Vagina (tissue), 2 donors: ENCODE data around the gene HERC2. TPM values are rescaled to one million over a fixed set of nuclear protein-coding genes. Genes with fewer than 3 reads are reported as not detected.
"Not testable (repeated sequence)": the region's sequence is repeated elsewhere in the genome, so short reads cannot be mapped to it uniquely, and the experiment has no call there.

Experiments
- DNase-seq, 2 donors: peaks; one replicate each; pipeline ENCODE4 v3.0.0-alpha.2; 2017; ENCODE audit errors: extremely low spot score in 2 of 2
- H3K27ac ChIP-seq: fragments of 200-600 bp; sonication (generic); one replicate; pipeline ENCODE4 v1.5.1; 2019
- H3K27me3 ChIP-seq: fragments of 200-600 bp; sonication (generic); one replicate; pipeline ENCODE4 v1.5.1; 2019
- H3K36me3 ChIP-seq, 2 donors: fragments of 200-600 bp; sonication (generic); one replicate each; pipeline ENCODE4 v1.5.1; 2017 to 2019
- H3K4me1 ChIP-seq: fragments of 200-600 bp; sonication (generic); one replicate; pipeline ENCODE4 v1.5.1; 2019
- H3K4me3 ChIP-seq, 2 donors: fragments of 200-600 bp; sonication (generic); 1 replicate in 1 of 2; 2 replicates in 1 of 2; pipeline ENCODE4 v1.5.1; 2016 to 2019
- H3K9me3 ChIP-seq: fragments of 200-600 bp; sonication (generic); one replicate; pipeline ENCODE4 v1.5.1; 2019
- intact Hi-C: fragments of 100-400 bp; cut with DNase I; formaldehyde crosslinking; loops from one replicate; pipeline ENCODE4 v1.15.1; 2023
- total RNA-seq: library from RNA; depleted of rRNA; stranded (reverse); fragments of >200 nt; gene quantifications from one replicate; pipeline ENCODE4 v1.2.3, GENCODE V29; 2016

The HERC2 gene, protein sequence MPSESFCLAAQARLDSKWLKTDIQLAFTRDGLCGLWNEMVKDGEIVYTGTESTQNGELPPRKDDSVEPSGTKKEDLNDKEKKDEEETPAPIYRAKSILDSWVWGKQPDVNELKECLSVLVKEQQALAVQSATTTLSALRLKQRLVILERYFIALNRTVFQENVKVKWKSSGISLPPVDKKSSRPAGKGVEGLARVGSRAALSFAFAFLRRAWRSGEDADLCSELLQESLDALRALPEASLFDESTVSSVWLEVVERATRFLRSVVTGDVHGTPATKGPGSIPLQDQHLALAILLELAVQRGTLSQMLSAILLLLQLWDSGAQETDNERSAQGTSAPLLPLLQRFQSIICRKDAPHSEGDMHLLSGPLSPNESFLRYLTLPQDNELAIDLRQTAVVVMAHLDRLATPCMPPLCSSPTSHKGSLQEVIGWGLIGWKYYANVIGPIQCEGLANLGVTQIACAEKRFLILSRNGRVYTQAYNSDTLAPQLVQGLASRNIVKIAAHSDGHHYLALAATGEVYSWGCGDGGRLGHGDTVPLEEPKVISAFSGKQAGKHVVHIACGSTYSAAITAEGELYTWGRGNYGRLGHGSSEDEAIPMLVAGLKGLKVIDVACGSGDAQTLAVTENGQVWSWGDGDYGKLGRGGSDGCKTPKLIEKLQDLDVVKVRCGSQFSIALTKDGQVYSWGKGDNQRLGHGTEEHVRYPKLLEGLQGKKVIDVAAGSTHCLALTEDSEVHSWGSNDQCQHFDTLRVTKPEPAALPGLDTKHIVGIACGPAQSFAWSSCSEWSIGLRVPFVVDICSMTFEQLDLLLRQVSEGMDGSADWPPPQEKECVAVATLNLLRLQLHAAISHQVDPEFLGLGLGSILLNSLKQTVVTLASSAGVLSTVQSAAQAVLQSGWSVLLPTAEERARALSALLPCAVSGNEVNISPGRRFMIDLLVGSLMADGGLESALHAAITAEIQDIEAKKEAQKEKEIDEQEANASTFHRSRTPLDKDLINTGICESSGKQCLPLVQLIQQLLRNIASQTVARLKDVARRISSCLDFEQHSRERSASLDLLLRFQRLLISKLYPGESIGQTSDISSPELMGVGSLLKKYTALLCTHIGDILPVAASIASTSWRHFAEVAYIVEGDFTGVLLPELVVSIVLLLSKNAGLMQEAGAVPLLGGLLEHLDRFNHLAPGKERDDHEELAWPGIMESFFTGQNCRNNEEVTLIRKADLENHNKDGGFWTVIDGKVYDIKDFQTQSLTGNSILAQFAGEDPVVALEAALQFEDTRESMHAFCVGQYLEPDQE (N-terminal part only)
- 45.2 TPM for total RNA-seq

DNA sequence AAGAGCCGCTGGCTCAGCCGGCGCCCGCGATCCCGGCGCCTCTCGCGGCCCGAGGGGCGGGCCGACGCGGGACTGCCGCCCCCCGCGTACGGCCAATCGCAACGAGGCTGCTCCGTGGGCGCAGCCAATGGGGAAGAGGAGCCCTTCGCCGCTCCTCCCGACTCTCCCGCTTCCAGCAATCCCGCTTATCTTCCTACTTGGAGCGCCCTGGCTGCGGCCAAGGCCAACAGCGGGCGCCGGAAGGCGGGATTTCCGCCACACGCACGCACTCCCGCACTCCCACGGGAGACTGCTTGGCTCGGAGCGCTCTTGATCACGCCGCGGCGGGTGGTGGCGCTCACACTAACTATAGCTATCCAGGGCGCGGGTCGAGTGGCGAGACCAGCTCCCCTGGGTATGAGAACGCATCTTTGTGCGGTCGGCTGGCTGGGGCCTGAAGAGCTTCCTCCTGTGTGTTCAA is at the start of gene HERC2:
TSS of gene HERC2 (minus strand) at position 51 of the 460 bp plus-strand sequence. CDS start 746 bp downstream, outside the sequence.
- H3K27ac ChIP-seq, H3K27me3 ChIP-seq, intact Hi-C loops, H3K9me3 ChIP-seq, DNase-seq: not testable (repeated sequence)
- peaks cover 12% of the 10 kb centered on the region for H3K4me1 ChIP-seq
- H3K36me3 ChIP-seq, result peaks cover 0 to 13% of the 10 kb centered on the region in 2 donors
- peak within 1 kb of the TSS; percentile 34 to 39 for H3K4me3 ChIP-seq

DNA sequence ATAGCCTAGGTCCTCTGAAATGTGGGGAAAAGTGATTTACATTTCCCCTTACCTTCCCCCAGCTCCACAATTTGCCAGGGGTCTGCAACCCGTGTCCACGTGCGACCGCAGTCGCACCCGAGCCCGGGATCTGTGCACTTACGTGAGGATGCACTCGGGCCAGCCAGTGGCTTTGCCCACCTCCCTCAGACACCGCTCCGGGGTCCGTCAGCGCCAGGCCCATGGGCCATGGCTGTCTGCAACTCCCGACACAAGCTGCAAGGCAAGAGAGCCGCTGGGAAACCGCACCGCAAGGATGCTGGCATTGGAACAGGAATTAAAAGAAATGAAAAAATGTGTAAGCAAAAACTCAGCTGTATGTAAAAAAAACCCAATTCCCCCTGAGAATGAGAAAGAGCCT is 43.5 kb upstream of the HERC2 start:
- H3K27ac ChIP-seq, H3K36me3 ChIP-seq, intact Hi-C loops, H3K4me1 ChIP-seq, H3K27me3 ChIP-seq, H3K9me3 ChIP-seq, H3K4me3 ChIP-seq, DNase-seq: not testable (repeated sequence)

DNA sequence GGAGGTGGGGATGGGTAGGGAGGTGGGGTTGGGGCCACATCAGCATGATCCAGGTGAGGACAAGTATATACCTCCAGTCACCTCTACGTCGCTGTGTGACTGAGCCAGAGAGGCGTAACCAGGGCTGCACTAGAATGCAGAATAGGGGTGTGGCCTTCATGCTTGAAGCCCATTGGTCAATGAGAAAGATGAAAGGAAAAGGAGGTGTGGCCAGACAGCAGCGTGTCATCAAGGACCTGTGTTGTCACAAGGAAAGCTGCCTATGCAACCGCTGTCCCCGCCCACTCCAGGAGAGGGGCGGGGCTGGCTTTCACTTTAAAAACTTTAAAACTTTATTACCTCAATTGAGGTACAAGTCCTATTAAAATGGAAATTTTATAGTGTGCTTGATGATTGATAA is 36.0 kb upstream of the HERC2 start, which contains the start of gene GOLGA6L24:
TSS of gene GOLGA6L24 (minus strand) at position 101 of the 400 bp plus-strand sequence. CDS start at position 40, 61 bp downstream.
- H3K9me3 ChIP-seq, H3K27ac ChIP-seq, H3K4me1 ChIP-seq, H3K27me3 ChIP-seq, H3K4me3 ChIP-seq, intact Hi-C loops, H3K36me3 ChIP-seq, DNase-seq: not testable (repeated sequence)

- peaks cover 12% of the 10 kb centered on the region for H3K4me1 ChIP-seq
- DNase-seq, H3K27me3 ChIP-seq, H3K9me3 ChIP-seq, intact Hi-C loops, H3K27ac ChIP-seq: not testable (repeated sequence)
- peak overlapping the region; percentile 34 to 39 for H3K4me3 ChIP-seq
- H3K36me3 ChIP-seq, result peaks cover 0 to 16% of the 10 kb centered on the region in 2 donors
These were observed 461 bp downstream of the HERC2 start for GRCh38 chr15:28321358-28322078.

GRCh38 chr15:28319725-28320124 is 2.3 kb downstream of the HERC2 start:
- H3K9me3 ChIP-seq, H3K4me3 ChIP-seq, H3K27ac ChIP-seq, intact Hi-C loops, DNase-seq, H3K27me3 ChIP-seq: not testable (repeated sequence)
- peaks cover 0 to 24% of the 10 kb centered on the region in 2 donors for H3K36me3 ChIP-seq
- H3K4me1 ChIP-seq, result peaks cover 12% of the 10 kb centered on the region

- peaks cover 0 to 25% of the 10 kb centered on the region in 2 donors for H3K36me3 ChIP-seq
- H3K9me3 ChIP-seq, intact Hi-C loops, DNase-seq, H3K27me3 ChIP-seq, H3K4me3 ChIP-seq, H3K27ac ChIP-seq: not testable (repeated sequence)
- H3K4me1 ChIP-seq, result peaks cover 12% of the 10 kb centered on the region
These were observed 3.2 kb downstream of the HERC2 start for GRCh38 chr15:28318828-28319227.

GRCh38 chr15:28318122-28318521 is 3.9 kb downstream of the HERC2 start:
- H3K9me3 ChIP-seq, H3K4me3 ChIP-seq, DNase-seq, H3K27ac ChIP-seq, intact Hi-C loops, H3K27me3 ChIP-seq: not testable (repeated sequence)
- peaks cover 0 to 25% of the 10 kb centered on the region in 2 donors for H3K36me3 ChIP-seq
- peaks cover 12% of the 10 kb centered on the region for H3K4me1 ChIP-seq

DNA sequence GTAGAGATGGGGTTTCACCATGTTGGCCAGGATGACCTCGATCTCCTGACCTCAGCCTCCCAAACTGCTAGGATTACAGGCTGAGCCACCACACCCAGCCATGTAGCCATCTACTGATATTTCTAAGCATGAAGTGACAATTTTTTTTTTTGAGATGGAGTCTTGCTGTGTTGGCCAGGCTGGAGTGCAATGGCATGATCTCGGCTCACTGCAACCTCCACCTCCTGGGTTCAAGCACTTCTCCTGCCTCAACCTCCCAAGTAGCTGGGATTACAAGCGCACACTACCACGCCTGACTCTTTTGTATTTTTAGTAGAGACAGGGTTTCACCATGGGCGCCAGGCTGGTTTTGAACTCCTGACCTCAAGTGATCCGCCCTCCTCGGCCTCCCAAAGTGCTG is 5.0 kb downstream of the HERC2 start:
- peaks cover 12% of the 10 kb centered on the region for H3K4me1 ChIP-seq
- H3K4me3 ChIP-seq, H3K27ac ChIP-seq, H3K27me3 ChIP-seq, H3K9me3 ChIP-seq, DNase-seq, intact Hi-C loops: not testable (repeated sequence)
- peaks cover 0 to 25% of the 10 kb centered on the region in 2 donors for H3K36me3 ChIP-seq

GRCh38 chr15:28310454-28310853 is 11.5 kb downstream of the HERC2 start:
- H3K27me3 ChIP-seq, H3K4me1 ChIP-seq, intact Hi-C loops, H3K9me3 ChIP-seq, H3K4me3 ChIP-seq, H3K27ac ChIP-seq, DNase-seq: not testable (repeated sequence)
- H3K36me3 ChIP-seq, result peaks cover 0 to 13% of the 10 kb centered on the region in 2 donors

DNA sequence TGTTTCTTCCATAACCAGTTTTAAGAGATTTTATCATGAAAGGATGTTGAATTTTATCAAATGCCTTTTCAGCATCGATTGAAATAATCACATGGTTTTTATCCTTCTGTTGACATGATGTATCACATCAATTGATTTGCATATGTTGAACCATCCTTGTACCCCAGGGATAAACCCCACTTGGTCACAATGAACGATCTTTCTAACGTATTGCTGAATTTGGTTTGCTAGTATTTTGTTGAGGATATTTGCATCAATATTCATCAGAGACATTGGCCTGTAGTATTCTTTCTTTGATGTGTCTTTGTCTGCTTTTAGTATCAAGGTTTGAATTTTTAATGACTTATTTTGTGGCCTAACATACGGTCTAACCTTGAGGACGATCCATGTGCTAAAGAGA is 13.3 kb downstream of the HERC2 start:
- H3K27ac ChIP-seq, intact Hi-C loops: not testable (repeated sequence)

GRCh38 chr15:28305700-28306099 is 16.3 kb downstream of the HERC2 start:
- intact Hi-C loops, H3K4me1 ChIP-seq, DNase-seq, H3K9me3 ChIP-seq, H3K4me3 ChIP-seq, H3K36me3 ChIP-seq, H3K27me3 ChIP-seq, H3K27ac ChIP-seq: not testable (repeated sequence)

More for the DNA sequence above, 13.3 kb downstream of the HERC2 start:
- not testable (repeated sequence) for DNase-seq, H3K4me1 ChIP-seq, H3K4me3 ChIP-seq, H3K27me3 ChIP-seq, H3K9me3 ChIP-seq, H3K36me3 ChIP-seq

GRCh38 chr15:28297434-28297833 is 24.5 kb downstream of the HERC2 start:
- H3K9me3 ChIP-seq, H3K27me3 ChIP-seq, H3K4me3 ChIP-seq, H3K4me1 ChIP-seq, DNase-seq, intact Hi-C loops, H3K36me3 ChIP-seq, H3K27ac ChIP-seq: not testable (repeated sequence)
